ENCODE data around the gene ATP11A.

The ATP11A gene

GRCh38 chr13:112697756-112698655 is 8.2 kb downstream of the ATP11A start:
- Histone ChIP-seq H3K4me2 (ENCODE audit: low read length, poor library complexity, severe bottlenecking) (no peak overlapping the region), H3K27ac (ENCODE audit: low read length, poor library complexity, severe bottlenecking) (no peak overlapping the region), H2AK5ac (ENCODE audit: low read length, severe bottlenecking) (no peak overlapping the region), H2BK120ac (ENCODE audit: low read depth, low read length) (no peak overlapping the region), H3K23ac (ENCODE audit: low read length in 2 of 2) (no peak overlapping the region), H3K27me3 (ENCODE audit: control insufficient read depth in 1 of 2, insufficient read depth in 1 of 2, low read length in 2 of 2) (no peaks in the 10 kb centered on the region), H3K4ac (ENCODE audit: low read depth in 1 of 2, low read length in 2 of 2) (no peak overlapping the region), H3K4me1 (ENCODE audit: control insufficient read depth, insufficient read depth, low read depth, low read length) (peaks cover 12% of the 10 kb centered on the region), H3K9ac (ENCODE audit: low read length) (peak overlapping the region; percentile 74), H3K14ac (ENCODE audit: low read length in 2 of 2) (no peak overlapping the region), H3K79me1 (replicated peaks; ENCODE audit: low read length, poor library complexity, severe bottlenecking) (peaks cover 51% of the 10 kb centered on the region), H3K4me3 (ENCODE audit: insufficient read depth in 1 of 2, low read depth in 1 of 2, low read length in 2 of 2) (peak overlapping the region in 1 of 2 experiments; percentile 63), H2BK5ac (ENCODE audit: low read depth, low read length, poor library complexity, severe bottlenecking) (no peak overlapping the region), H2AFZ (ENCODE audit: low read depth, low read length) (no peak overlapping the region), H4K91ac (ENCODE audit: low read length) (no peak overlapping the region), H3K18ac (ENCODE audit: low read depth in 1 of 2, low read length in 2 of 2) (no peak overlapping the region), H3K36me3 (ENCODE audit: control insufficient read depth in 1 of 2, insufficient read depth in 2 of 2, low read depth in 1 of 2, low read length in 2 of 2) (peaks cover 0 to 28% of the 10 kb centered on the region in 2 experiments), H2BK12ac (ENCODE audit: low read length in 2 of 2) (no peak overlapping the region), H3K9me3 (ENCODE audit: control insufficient read depth, low read length) (no peaks in the 10 kb centered on the region), H4K8ac (ENCODE audit: low read length) (no peak overlapping the region), H2BK15ac (ENCODE audit: low read depth, poor library complexity, severe bottlenecking) (no peak overlapping the region)
- WGBS = 75% methylated on average over 18 of the region's 19 CpGs
- DNase-seq = no peak

GRCh38 chr13:112699322-112699918 is 9.6 kb downstream of the ATP11A start:
- no peak for DNase-seq
- Histone ChIP-seq H3K4me2 (ENCODE audit: low read length, poor library complexity, severe bottlenecking) (no peak overlapping the region), H3K27ac (ENCODE audit: low read length, poor library complexity, severe bottlenecking) (no peak overlapping the region), H2BK5ac (ENCODE audit: low read depth, low read length, poor library complexity, severe bottlenecking) (no peak overlapping the region), H3K14ac (ENCODE audit: low read length in 2 of 2) (no peak overlapping the region), H2BK120ac (ENCODE audit: low read depth, low read length) (no peak overlapping the region), H3K18ac (ENCODE audit: low read depth in 1 of 2, low read length in 2 of 2) (no peak overlapping the region), H2BK12ac (ENCODE audit: low read length in 2 of 2) (no peak overlapping the region), H3K27me3 (ENCODE audit: control insufficient read depth in 1 of 2, insufficient read depth in 1 of 2, low read length in 2 of 2) (no peaks in the 10 kb centered on the region), H2AK5ac (ENCODE audit: low read length, severe bottlenecking) (no peak overlapping the region), H2AFZ (ENCODE audit: low read depth, low read length) (no peak overlapping the region), H4K91ac (ENCODE audit: low read length) (no peak overlapping the region), H3K79me1 (replicated peaks; ENCODE audit: low read length, poor library complexity, severe bottlenecking) (peaks cover 55% of the 10 kb centered on the region), H3K4ac (ENCODE audit: low read depth in 1 of 2, low read length in 2 of 2) (no peak overlapping the region), H3K9ac (ENCODE audit: low read length) (no peak overlapping the region), H3K36me3 (ENCODE audit: control insufficient read depth in 1 of 2, insufficient read depth in 2 of 2, low read depth in 1 of 2, low read length in 2 of 2) (peaks cover 0 to 29% of the 10 kb centered on the region in 2 experiments), H3K23ac (ENCODE audit: low read length in 2 of 2) (no peak overlapping the region), H4K8ac (ENCODE audit: low read length) (no peak overlapping the region), H3K9me3 (ENCODE audit: control insufficient read depth, low read length) (no peaks in the 10 kb centered on the region), H3K4me1 (ENCODE audit: control insufficient read depth, insufficient read depth, low read depth, low read length) (peaks cover 4% of the 10 kb centered on the region), H2BK15ac (ENCODE audit: low read depth, poor library complexity, severe bottlenecking) (no peak overlapping the region), H3K4me3 (ENCODE audit: insufficient read depth in 1 of 2, low read depth in 1 of 2, low read length in 2 of 2) (no peak overlapping the region)
- WGBS = 93% methylated on average over 12 of the region's 13 CpGs

GRCh38 chr13:112700291-112701060 is 10.6 kb downstream of the ATP11A start:
- Histone ChIP-seq H3K9ac (ENCODE audit: low read length) (no peak overlapping the region), H4K8ac (ENCODE audit: low read length) (no peak overlapping the region), H3K79me1 (replicated peaks; ENCODE audit: low read length, poor library complexity, severe bottlenecking) (peaks cover 62% of the 10 kb centered on the region), H2BK15ac (ENCODE audit: low read depth, poor library complexity, severe bottlenecking) (no peak overlapping the region), H3K36me3 (ENCODE audit: control insufficient read depth in 1 of 2, insufficient read depth in 2 of 2, low read depth in 1 of 2, low read length in 2 of 2) (peaks cover 0 to 29% of the 10 kb centered on the region in 2 experiments), H2AFZ (ENCODE audit: low read depth, low read length) (no peak overlapping the region), H3K4me1 (ENCODE audit: control insufficient read depth, insufficient read depth, low read depth, low read length) (peaks cover 5% of the 10 kb centered on the region), H3K27me3 (ENCODE audit: control insufficient read depth in 1 of 2, insufficient read depth in 1 of 2, low read length in 2 of 2) (no peaks in the 10 kb centered on the region), H3K4me2 (ENCODE audit: low read length, poor library complexity, severe bottlenecking) (no peak overlapping the region), H4K91ac (ENCODE audit: low read length) (peak overlapping the region; percentile 22), H3K4ac (ENCODE audit: low read depth in 1 of 2, low read length in 2 of 2) (no peak overlapping the region), H3K14ac (ENCODE audit: low read length in 2 of 2) (peak overlapping the region in 1 of 2 experiments; percentile 79), H2BK12ac (ENCODE audit: low read length in 2 of 2) (peak overlapping the region in 1 of 2 experiments; percentile 18), H2BK5ac (ENCODE audit: low read depth, low read length, poor library complexity, severe bottlenecking) (no peak overlapping the region), H3K23ac (ENCODE audit: low read length in 2 of 2) (no peak overlapping the region), H2AK5ac (ENCODE audit: low read length, severe bottlenecking) (no peak overlapping the region), H3K27ac (ENCODE audit: low read length, poor library complexity, severe bottlenecking) (no peak overlapping the region), H2BK120ac (ENCODE audit: low read depth, low read length) (no peak overlapping the region), H3K9me3 (ENCODE audit: control insufficient read depth, low read length) (no peaks in the 10 kb centered on the region), H3K4me3 (ENCODE audit: insufficient read depth in 1 of 2, low read depth in 1 of 2, low read length in 2 of 2) (no peak overlapping the region), H3K18ac (ENCODE audit: low read depth in 1 of 2, low read length in 2 of 2) (no peak overlapping the region)
- DNase-seq = no peak
- WGBS = 98% methylated on average over 30 of the region's 32 CpGs

Data from mesenchymal stem cell (in vitro differentiated cells and primary cell).